CD4-positive, alpha-beta T cell treated with Interleukin-4 for 4 hours (primary cell): ENCODE data around the gene SUCLG2.
"Not testable (repeated sequence)": the region's sequence is repeated elsewhere in the genome, so short reads cannot be mapped to it uniquely, and the experiment has no call there.

Experiments
- DNase-seq: peaks from one replicate; pipeline ENCODE4 v3.0.0-alpha.2; 2020

SUCLG2 gene

GRCh38 chr3:67557848-67558355 is 96.5 kb downstream of the SUCLG2 start:
- no peak for DNase-seq

GRCh38 chr3:67551361-67552016 is 102.9 kb downstream of the SUCLG2 start:
- DNase-seq: no peak

GRCh38 chr3:67550541-67550940 is 103.9 kb downstream of the SUCLG2 start:
- DNase-seq: no peak

GRCh38 chr3:67542502-67543250 is 111.7 kb downstream of the SUCLG2 start:
- not testable (repeated sequence) for DNase-seq

- DNase-seq: no peak
Observed at GRCh38 chr3:67540198-67540894, 114.1 kb downstream of the SUCLG2 start.

GRCh38 chr3:67537203-67537602 is 117.2 kb downstream of the SUCLG2 start:
- not testable (repeated sequence) for DNase-seq

- no peak for DNase-seq
Observed at GRCh38 chr3:67535006-67535405, 119.4 kb downstream of the SUCLG2 start.

GRCh38 chr3:67534594-67534993 is 119.8 kb downstream of the SUCLG2 start:
- no peak for DNase-seq

- no peak for DNase-seq
Observed at GRCh38 chr3:67531181-67532101, 123.0 kb downstream of the SUCLG2 start.

GRCh38 chr3:67529915-67530314 is 124.5 kb downstream of the SUCLG2 start:
- DNase-seq: no peak

- DNase-seq: no peak
Observed at GRCh38 chr3:67529337-67529736, 125.1 kb downstream of the SUCLG2 start.

- no peak for DNase-seq
Observed at GRCh38 chr3:67526246-67526645, 128.2 kb downstream of the SUCLG2 start.

GRCh38 chr3:67524046-67524445 is 130.4 kb downstream of the SUCLG2 start:
- no peak for DNase-seq

GRCh38 chr3:67522081-67522480 is 132.3 kb downstream of the SUCLG2 start:
- DNase-seq: no peak

GRCh38 chr3:67521053-67521646 is 133.3 kb downstream of the SUCLG2 start:
- no peak for DNase-seq

- no peak for DNase-seq
Observed at GRCh38 chr3:67518236-67518635, 136.2 kb downstream of the SUCLG2 start.

- DNase-seq: no peak
Observed at GRCh38 chr3:67517781-67518180, 136.6 kb downstream of the SUCLG2 start.

- no peak for DNase-seq
Observed at GRCh38 chr3:67516496-67516895, 137.9 kb downstream of the SUCLG2 start.

GRCh38 chr3:67515778-67516177 is 138.6 kb downstream of the SUCLG2 start:
- no peak for DNase-seq

GRCh38 chr3:67509471-67510075 is 144.8 kb downstream of the SUCLG2 start:
- DNase-seq: no peak

- no peak for DNase-seq
Observed at GRCh38 chr3:67507584-67507983, 146.8 kb downstream of the SUCLG2 start.

GRCh38 chr3:67500709-67501108 is 153.7 kb downstream of the SUCLG2 start:
- DNase-seq: no peak
